ENCODE data around the gene RPS14.

RPS14 gene

GRCh38 chr5:150496534-150496933 is 47.0 kb upstream of the RPS14 start:
- DNase-seq (ENCODE audit: low read depth): no peak
- no peak overlapping the region for H3K4me3 ChIP-seq (ENCODE audit: low read depth, low read length)

GRCh38 chr5:150496098-150496497 is 46.6 kb upstream of the RPS14 start:
- no peak overlapping the region for H3K4me3 ChIP-seq (ENCODE audit: low read depth, low read length)
- TF ChIP-seq CTCF (IDR thresholded peaks at IDR 0.05; ENCODE audit: low read depth, low read length) (no peak), MAX (IDR thresholded peaks at IDR 0.05; ENCODE audit: low read depth, low read length) (no peak), MYC (IDR thresholded peaks at IDR 0.05; ENCODE audit: low read depth, low read length) (no peak), POLR2A (IDR thresholded peaks at IDR 0.05; ENCODE audit: extremely low read depth, insufficient read length) (no peak)
- no peak for DNase-seq (ENCODE audit: low read depth)

More at GRCh38 chr5:150496534-150496933, 47.0 kb upstream of the RPS14 start:
- TF ChIP-seq POLR2A (IDR thresholded peaks at IDR 0.05; ENCODE audit: extremely low read depth, insufficient read length): no peak
- TF ChIP-seq CTCF (IDR thresholded peaks at IDR 0.05; ENCODE audit: low read depth, low read length): no peak
- TF ChIP-seq MAX (IDR thresholded peaks at IDR 0.05; ENCODE audit: low read depth, low read length): no peak
- TF ChIP-seq MYC (IDR thresholded peaks at IDR 0.05; ENCODE audit: low read depth, low read length): no peak

- no peak for DNase-seq (ENCODE audit: low read depth)
- H3K4me3 ChIP-seq (ENCODE audit: low read depth, low read length): no peak overlapping the region
- TF ChIP-seq CTCF (IDR thresholded peaks at IDR 0.05; ENCODE audit: low read depth, low read length) (no peak), POLR2A (IDR thresholded peaks at IDR 0.05; ENCODE audit: extremely low read depth, insufficient read length) (no peak), MAX (IDR thresholded peaks at IDR 0.05; ENCODE audit: low read depth, low read length) (no peak), MYC (IDR thresholded peaks at IDR 0.05; ENCODE audit: low read depth, low read length) (no peak)
Observed at GRCh38 chr5:150492621-150493020, 43.1 kb upstream of the RPS14 start.

GRCh38 chr5:150491876-150492275 is 42.3 kb upstream of the RPS14 start:
- no peak for DNase-seq (ENCODE audit: low read depth)
- H3K4me3 ChIP-seq (ENCODE audit: low read depth, low read length): no peak overlapping the region
- TF ChIP-seq MAX (IDR thresholded peaks at IDR 0.05; ENCODE audit: low read depth, low read length): no peak
- no peak for TF ChIP-seq POLR2A (IDR thresholded peaks at IDR 0.05; ENCODE audit: extremely low read depth, insufficient read length)
- TF ChIP-seq CTCF (IDR thresholded peaks at IDR 0.05; ENCODE audit: low read depth, low read length): no peak
- TF ChIP-seq MYC (IDR thresholded peaks at IDR 0.05; ENCODE audit: low read depth, low read length): no peak

GRCh38 chr5:150490754-150491153 is 41.2 kb upstream of the RPS14 start:
- TF ChIP-seq MYC (IDR thresholded peaks at IDR 0.05; ENCODE audit: low read depth, low read length) (no peak; the same call in 1 of the 2 replicates), MAX (IDR thresholded peaks at IDR 0.05; ENCODE audit: low read depth, low read length) (0 out of 2 replicates have a peak, but pooled peaks have one; percentile 13)
- H3K4me3 ChIP-seq (ENCODE audit: low read depth, low read length): no peak overlapping the region
- DNase-seq (ENCODE audit: low read depth): peak; percentile 76

- H3K4me3 ChIP-seq (ENCODE audit: low read depth, low read length): no peak overlapping the region
- DNase-seq (ENCODE audit: low read depth): no peak
- TF ChIP-seq POLR2A (IDR thresholded peaks at IDR 0.05; ENCODE audit: extremely low read depth, insufficient read length): no peak
- no peak for TF ChIP-seq MAX (IDR thresholded peaks at IDR 0.05; ENCODE audit: low read depth, low read length)
- no peak for TF ChIP-seq MYC (IDR thresholded peaks at IDR 0.05; ENCODE audit: low read depth, low read length)
- no peak for TF ChIP-seq CTCF (IDR thresholded peaks at IDR 0.05; ENCODE audit: low read depth, low read length)
Observed at GRCh38 chr5:150490296-150490669, 40.7 kb upstream of the RPS14 start.

All from NB4 (cell line).